Measurements from ENCODE around the gene TTC7B. TPM values are rescaled to one million over a fixed set of nuclear protein-coding genes. Genes with fewer than 3 reads are reported as not detected.

TTC7B gene
- total and polyA plus RNA-seq, 2 of the 13 experiments (the other 11 are each of a cell fraction or from before 2014, with no cell fraction given), result 1.3 to 3.2 TPM

DNA sequence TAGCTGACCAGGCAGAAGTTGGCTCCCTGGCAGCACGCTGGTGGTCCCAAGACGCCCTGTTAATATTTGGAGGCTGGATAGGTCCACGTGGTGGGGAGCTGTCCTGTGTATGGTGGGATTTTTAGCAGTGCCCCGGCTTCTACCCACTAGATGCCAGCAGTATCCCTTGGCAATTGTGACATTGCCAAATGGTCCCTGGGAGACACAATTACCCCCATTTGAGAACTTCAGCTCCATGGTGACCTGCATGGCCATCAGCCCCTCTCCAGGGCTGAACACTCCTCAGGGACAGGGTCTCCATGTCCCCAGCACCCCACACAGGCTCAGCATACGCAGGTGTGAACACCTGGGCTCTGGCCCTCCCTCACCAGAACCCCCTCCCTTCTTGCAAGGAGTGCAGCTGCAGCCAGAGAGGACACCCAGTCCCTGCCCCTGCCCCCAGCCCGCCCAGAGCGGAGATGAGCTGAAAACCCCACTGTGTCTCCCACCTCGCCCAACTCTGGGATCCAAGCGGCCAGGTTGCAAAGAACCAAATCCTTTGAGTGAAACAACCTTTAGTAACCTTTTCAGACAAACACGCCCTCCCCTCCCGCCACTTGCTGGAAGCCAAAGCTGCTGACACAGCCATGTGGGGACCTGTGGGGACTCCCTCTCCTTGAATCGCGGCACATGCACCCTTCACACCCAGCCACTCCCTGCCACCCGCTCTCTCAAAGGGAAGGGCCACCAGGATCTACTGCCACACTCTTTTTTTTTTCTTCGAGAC lies 299.0 kb downstream of the TTC7B start:
- no peaks in the 10 kb centered on the region for H3K36me3 ChIP-seq (replicated peaks in 1 of 2; ENCODE audit: control insufficient read depth in 1 of 2, insufficient read depth in 2 of 2, low read length in 2 of 2)
- H4K20me1 ChIP-seq (ENCODE audit: insufficient read depth, low read length), result no peaks in the 10 kb centered on the region
- BruUV-seq (replicated peaks), result no TSS peak
- FAIRE-seq, result no peak
- no peak overlapping the region for H2AFZ ChIP-seq (ENCODE audit: low read length)
- no peaks in the 10 kb centered on the region for H3K79me2 ChIP-seq (ENCODE audit: insufficient read depth, low read length)
- no peak overlapping the region for H3K27ac ChIP-seq (ENCODE audit: extremely low read length, insufficient read depth, low read length)
- in situ Hi-C loops (cut with HindIII; ENCODE audit: extremely low pct_ligation_motif_present, low pct_unique_long_range_greater_than_20kb), result loop anchor here (10.0 kb wide), 1 partner anchor 212 kb away; no protein-coding TSS in a partner anchor
- H3K9ac ChIP-seq (ENCODE audit: insufficient read depth, low read depth, low read length), result peak overlapping the region; percentile 14; the same call in 1 of the 2 replicates
- 14% methylated on average over 13 of the region's 15 CpGs for WGBS (ENCODE audit: low lambda C conversion rate)
- H3K4me2 ChIP-seq (ENCODE audit: low read depth, low read length), result peak overlapping the region; percentile 73
- ChIA-PET POLR2A (interaction anchor here (1.8 to 2.7 kb wide), 2 partner anchors 16 to 120 kb away, joined by 9 to 13 read pairs; partner anchors contain the start of gene CALM1), CTCF (ENCODE audit: low intra/inter-chr PET ratio, low total read pairs) (interaction anchor here (3.9 kb wide), 1 partner anchor 118 kb away, joined by 54 read pairs; no protein-coding TSS in a partner anchor)
- DNase-seq (ENCODE audit: low spot score), result peak; percentile 23
- no peak for ATAC-seq
- H3K4me1 ChIP-seq (ENCODE audit: insufficient read depth, low read length), result peaks cover 68% of the 10 kb centered on the region
- intact Hi-C loops (cut with micrococcal nuclease; ENCODE audit: unreplicated experiment), result no loop called here
- H3K4me3 ChIP-seq (replicated peaks in 1 of 3; ENCODE audit: insufficient read depth in 1 of 3, low read depth in 2 of 3, low read length in 3 of 3), result peak overlapping the region in 1 of 3 experiments; percentile 48; a peak in 1 of 6 replicates
- no peaks in the 10 kb centered on the region for H3K9me3 ChIP-seq (ENCODE audit: low read length)
- H3K27me3 ChIP-seq (ENCODE audit: control insufficient read depth in 1 of 2, insufficient read depth in 2 of 2, low read length in 2 of 2), result peaks cover 3 to 5% of the 10 kb centered on the region in 2 experiments; a peak in 1 of 5 replicates
- TF ChIP-seq ZNF549 (CRISPR knock-in tag; IDR thresholded peaks at IDR 0.05) (no peak), MLLT10 (CRISPR knock-in tag; IDR thresholded peaks at IDR 0.05) (no peak), ZC3H4 (CRISPR knock-in tag; IDR thresholded peaks at IDR 0.05; ENCODE audit: borderline replicate concordance) (no peak), RXRB (CRISPR knock-in tag; IDR thresholded peaks at IDR 0.05; ENCODE audit: borderline replicate concordance) (0 out of 2 replicates have a peak, but pooled peaks have one; percentile 10), ZNF782 (CRISPR knock-in tag; IDR thresholded peaks at IDR 0.05; ENCODE audit: borderline replicate concordance) (no peak)
- TF ChIP-seq, protein P1, sequence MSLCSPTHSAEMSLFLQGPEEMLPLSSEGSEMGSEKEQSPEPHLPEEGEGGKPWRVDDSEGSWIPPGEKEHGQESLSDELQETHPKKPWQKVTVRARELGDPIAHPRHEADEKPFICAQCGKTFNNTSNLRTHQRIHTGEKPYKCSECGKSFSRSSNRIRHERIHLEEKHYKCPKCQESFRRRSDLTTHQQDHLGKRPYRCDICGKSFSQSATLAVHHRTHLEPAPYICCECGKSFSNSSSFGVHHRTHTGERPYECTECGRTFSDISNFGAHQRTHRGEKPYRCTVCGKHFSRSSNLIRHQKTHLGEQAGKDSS (CRISPR knock-in tag; IDR thresholded peaks at IDR 0.05; ENCODE audit: borderline replicate concordance, low read depth), result no peak
- TF ChIP-seq, protein P2, sequence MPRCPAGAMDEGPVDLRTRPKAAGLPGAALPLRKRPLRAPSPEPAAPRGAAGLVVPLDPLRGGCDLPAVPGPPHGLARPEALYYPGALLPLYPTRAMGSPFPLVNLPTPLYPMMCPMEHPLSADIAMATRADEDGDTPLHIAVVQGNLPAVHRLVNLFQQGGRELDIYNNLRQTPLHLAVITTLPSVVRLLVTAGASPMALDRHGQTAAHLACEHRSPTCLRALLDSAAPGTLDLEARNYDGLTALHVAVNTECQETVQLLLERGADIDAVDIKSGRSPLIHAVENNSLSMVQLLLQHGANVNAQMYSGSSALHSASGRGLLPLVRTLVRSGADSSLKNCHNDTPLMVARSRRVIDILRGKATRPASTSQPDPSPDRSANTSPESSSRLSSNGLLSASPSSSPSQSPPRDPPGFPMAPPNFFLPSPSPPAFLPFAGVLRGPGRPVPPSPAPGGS (CRISPR knock-in tag; IDR thresholded peaks at IDR 0.05), result 0 out of 2 replicates have a peak, but pooled peaks have one; percentile 39
- TF ChIP-seq, protein P3, sequence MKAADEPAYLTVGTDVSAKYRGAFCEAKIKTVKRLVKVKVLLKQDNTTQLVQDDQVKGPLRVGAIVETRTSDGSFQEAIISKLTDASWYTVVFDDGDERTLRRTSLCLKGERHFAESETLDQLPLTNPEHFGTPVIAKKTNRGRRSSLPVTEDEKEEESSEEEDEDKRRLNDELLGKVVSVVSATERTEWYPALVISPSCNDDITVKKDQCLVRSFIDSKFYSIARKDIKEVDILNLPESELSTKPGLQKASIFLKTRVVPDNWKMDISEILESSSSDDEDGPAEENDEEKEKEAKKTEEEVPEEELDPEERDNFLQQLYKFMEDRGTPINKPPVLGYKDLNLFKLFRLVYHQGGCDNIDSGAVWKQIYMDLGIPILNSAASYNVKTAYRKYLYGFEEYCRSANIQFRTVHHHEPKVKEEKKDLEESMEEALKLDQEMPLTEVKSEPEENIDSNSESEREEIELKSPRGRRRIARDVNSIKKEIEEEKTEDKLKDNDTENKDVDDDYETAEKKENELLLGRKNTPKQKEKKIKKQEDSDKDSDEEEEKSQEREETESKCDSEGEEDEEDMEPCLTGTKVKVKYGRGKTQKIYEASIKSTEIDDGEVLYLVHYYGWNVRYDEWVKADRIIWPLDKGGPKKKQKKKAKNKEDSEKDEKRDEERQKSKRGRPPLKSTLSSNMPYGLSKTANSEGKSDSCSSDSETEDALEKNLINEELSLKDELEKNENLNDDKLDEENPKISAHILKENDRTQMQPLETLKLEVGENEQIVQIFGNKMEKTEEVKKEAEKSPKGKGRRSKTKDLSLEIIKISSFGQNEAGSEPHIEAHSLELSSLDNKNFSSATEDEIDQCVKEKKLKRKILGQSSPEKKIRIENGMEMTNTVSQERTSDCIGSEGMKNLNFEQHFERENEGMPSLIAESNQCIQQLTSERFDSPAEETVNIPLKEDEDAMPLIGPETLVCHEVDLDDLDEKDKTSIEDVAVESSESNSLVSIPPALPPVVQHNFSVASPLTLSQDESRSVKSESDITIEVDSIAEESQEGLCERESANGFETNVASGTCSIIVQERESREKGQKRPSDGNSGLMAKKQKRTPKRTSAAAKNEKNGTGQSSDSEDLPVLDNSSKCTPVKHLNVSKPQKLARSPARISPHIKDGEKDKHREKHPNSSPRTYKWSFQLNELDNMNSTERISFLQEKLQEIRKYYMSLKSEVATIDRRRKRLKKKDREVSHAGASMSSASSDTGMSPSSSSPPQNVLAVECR (CRISPR knock-in tag; IDR thresholded peaks at IDR 0.05; ENCODE audit: borderline replicate concordance), result no peak
- TF ChIP-seq, protein P4, sequence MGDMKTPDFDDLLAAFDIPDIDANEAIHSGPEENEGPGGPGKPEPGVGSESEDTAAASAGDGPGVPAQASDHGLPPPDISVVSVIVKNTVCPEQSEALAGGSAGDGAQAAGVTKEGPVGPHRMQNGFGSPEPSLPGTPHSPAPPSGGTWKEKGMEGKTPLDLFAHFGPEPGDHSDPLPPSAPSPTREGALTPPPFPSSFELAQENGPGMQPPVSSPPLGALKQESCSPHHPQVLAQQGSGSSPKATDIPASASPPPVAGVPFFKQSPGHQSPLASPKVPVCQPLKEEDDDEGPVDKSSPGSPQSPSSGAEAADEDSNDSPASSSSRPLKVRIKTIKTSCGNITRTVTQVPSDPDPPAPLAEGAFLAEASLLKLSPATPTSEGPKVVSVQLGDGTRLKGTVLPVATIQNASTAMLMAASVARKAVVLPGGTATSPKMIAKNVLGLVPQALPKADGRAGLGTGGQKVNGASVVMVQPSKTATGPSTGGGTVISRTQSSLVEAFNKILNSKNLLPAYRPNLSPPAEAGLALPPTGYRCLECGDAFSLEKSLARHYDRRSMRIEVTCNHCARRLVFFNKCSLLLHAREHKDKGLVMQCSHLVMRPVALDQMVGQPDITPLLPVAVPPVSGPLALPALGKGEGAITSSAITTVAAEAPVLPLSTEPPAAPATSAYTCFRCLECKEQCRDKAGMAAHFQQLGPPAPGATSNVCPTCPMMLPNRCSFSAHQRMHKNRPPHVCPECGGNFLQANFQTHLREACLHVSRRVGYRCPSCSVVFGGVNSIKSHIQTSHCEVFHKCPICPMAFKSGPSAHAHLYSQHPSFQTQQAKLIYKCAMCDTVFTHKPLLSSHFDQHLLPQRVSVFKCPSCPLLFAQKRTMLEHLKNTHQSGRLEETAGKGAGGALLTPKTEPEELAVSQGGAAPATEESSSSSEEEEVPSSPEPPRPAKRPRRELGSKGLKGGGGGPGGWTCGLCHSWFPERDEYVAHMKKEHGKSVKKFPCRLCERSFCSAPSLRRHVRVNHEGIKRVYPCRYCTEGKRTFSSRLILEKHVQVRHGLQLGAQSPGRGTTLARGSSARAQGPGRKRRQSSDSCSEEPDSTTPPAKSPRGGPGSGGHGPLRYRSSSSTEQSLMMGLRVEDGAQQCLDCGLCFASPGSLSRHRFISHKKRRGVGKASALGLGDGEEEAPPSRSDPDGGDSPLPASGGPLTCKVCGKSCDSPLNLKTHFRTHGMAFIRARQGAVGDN (CRISPR knock-in tag; IDR thresholded peaks at IDR 0.05), result peak; percentile 36
